Stimulated activated CD4-positive, alpha-beta T cell treated with anti-CD3 and anti-CD28 coated beads, Interleukin-1b, Interleukin-23, amount 100 ng/mL, for 24 hours (primary cell): ENCODE measurements around the gene FSHB.
A peak's percentile ranks its signal among the peaks of the same experiment; 100 is the strongest.
"Not testable (repeated sequence)": the region's sequence is repeated elsewhere in the genome, so short reads cannot be mapped to it uniquely, and the experiment has no call there.

ENCODE experiments used
- DNase-seq, 4 experiments: peaks; one replicate each; pipeline ENCODE4 v3.0.0-alpha.2; 2020; ENCODE audit warnings: low read depth in 4 of 4, low spot score in 1 of 4

The FSHB gene

DNA sequence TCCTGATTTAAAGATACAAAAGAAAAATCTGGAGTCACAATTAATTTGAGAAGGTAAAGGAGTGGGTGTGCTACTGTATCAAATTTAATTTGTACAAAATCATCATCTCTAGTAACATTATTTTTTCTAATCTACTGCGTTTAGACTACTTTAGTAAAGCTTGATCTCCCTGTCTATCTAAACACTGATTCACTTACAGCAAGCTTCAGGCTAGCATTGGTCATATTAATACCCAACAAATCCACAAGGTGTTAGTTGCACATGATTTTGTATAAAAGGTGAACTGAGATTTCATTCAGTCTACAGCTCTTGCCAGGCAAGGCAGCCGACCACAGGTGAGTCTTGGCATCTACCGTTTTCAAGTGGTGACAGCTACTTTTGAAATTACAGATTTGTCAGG is at the start of gene FSHB:
Gene FSHB (plus strand): TSS at position 301 of the 400 bp plus-strand sequence. CDS start 889 bp downstream, outside the sequence.
- no peak for DNase-seq

DNA sequence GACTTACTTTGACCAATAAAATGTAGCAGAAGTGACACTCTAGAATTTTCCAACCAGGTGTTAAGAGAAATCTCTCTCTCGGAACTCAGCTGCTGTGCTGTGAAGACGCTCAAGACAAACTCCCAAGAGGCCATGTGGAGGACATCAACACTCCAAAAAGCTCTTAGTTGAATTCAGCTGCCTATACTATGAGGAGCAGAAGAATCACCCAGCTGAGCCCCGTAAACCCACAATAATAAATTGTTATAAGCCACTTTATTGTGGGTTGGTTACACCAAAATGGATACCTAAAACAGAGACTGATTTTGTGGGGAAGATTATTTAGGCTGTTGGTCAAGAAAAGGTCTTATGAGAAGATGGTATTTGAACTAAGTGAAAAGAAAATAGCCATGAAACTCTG is 44.1 kb upstream of the FSHB start:
- no peak for DNase-seq

DNA sequence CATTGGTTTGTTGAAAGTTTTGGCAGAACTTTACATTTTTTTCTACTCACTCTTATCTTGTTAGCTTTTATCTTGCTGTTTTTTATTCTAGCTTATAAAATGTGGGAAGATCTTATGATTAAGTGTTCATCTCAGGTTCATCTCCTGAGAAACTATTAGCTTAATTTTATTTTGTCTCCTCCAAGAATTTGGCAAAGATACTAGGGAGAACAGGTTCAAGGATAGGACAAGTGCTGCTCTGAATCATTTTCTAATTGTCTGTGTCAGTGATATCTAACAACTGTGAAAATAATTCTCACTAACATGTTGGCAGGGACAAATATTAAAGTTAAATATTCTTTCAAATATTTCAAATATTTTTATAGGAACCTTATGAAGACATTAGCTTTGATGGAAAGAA is 38.2 kb upstream of the FSHB start:
- no peak for DNase-seq

DNA sequence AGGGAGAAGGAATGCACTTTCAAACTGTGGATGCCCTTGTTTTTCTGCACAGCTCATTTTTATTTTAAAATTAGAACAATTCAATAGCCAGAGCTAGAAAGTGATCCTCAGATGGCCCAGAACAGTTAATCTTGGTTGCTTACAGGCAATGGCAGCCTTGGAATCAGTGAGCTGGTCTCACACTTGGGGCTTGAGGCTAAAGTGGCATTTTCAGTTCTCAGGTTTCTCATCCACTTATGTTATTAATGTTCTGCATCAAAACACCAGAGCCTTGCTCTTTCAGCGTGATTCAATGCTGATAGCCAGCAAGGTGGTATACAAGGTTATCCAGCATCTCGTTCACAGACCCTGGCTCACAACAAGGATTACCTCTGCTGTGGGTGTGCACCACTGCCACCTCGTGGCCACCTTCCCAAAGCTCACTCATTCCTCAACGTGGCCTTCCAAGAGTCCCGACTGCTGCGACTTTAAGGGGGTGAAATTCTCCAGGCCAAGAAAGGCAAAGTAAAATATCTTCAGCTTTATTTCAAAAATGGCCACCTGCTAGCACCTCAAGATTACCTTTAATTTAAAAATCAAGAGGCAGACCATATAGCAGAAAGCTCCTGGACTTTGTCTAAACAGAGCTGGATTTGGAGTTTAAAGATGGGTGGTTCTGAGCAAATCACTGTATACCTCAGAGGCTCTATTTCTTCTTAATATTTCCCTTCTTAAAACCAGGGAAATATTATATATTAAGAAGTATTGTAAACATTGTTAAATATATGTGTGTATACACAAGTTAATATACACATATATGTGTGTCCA is 34.2 kb upstream of the FSHB start:
- DNase-seq: peak; percentile 0 to 8 (median 1)

DNA sequence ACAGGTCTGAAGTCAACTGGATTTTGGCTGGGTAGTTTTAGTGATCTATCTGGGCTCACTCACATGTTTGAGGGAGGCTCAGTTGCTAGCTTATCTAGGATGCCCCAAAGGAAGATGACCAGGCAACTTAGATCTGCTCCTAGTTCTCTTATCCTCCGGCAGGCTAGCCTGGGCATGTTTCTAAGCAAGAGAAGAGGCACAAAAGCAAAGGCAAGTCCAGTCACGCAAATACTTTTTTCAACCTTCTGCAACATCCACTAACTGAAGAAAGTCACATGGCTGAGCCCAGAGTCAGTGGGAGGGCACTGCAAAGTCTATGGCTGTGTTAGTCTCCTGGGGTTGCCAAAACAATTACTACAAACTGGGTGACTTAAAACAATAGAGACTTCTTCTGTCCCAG is 32.9 kb upstream of the FSHB start:
- DNase-seq: no peak

DNA sequence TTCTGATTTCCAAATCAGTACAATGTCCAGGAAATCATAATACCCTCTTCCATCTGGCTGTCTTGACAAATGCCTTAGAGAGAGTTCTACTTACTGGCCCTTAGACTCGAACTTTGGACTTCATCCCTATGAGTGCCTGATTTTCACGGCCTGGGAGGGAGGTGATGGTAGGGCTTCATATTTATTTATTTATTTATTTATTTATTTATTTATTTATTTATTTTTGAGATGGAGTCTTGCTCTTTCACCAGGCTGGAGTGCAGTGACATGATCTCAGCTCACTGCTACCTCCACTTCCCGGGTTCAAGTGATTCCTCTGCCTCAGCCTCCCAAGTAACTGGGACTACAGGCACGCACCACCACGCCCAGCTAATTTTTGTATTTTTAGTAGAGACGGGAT is 27.8 kb upstream of the FSHB start:
- not testable (repeated sequence) for DNase-seq

DNA sequence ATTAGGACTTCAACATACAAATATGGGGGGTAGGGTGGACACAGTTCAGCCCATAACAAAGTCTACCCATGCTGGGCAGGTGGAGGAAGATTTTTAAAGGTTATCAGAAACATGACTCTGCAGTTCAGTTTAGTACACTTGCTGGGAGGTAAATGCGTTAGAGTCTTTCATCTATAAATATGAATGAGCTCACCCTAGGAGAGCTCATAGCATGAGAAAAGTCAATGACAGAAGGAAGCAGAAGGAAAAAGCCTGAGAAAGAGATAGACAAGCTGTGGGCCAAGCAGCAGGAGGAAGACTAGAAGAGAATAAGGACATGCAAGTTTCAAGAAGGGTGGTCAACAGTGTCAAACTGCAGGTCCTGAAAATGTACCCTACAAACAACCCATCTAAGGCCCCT is 27.0 kb upstream of the FSHB start:
- DNase-seq: no peak

DNA sequence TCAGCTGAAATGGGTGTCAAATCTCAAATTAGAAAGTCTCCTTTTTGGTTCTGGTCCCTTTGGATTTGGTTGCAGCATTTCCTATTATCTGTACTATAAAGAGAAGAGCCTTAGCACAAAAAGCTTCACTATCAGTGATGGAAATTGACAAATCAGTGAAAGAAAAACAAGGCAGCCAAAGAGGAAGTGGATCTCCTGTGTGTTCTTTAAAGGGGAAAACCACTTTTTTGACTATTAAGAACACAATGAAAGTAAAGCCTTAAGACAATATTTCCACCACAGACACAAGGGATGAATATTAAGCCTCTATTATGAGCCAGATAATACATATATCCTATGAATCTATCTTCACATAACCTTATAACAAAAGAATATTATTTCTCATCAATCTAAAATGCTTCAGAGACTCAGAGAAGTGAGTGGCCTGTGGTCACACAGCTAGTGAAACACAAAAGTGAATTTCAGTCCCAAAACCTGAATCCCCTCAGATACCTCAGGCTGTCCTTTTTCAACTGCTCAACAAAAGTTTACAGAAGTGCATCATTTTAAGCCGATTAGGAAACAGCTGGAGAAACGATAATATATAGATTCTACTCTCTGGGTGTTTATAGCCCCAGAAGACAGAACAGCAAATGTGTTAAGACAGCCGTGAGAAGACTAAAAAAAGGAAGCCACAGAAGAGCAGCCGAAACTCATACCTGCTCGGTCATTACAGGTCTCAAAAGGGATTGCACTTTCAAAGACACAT is 24.4 kb upstream of the FSHB start:
- no peak for DNase-seq

DNA sequence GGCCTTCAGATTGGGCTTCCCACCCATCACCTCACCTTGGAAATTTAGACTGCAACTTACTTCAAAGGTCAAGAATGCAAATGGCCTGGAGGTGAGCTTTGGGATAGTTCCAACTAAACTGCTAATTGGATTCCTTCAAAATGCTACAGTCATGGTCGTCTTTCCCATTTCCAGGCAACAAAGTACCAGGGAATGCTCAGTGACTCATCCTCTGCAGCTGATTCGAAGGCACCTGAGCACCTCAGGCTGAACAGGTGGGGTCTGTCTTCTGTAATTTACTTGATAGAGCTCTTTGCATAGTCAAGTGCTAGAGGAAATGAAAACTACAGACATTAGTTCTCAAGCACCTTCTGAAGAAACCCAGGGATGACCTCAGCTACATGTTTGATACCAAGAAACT is 20.5 kb upstream of the FSHB start:
- DNase-seq: no peak

DNA sequence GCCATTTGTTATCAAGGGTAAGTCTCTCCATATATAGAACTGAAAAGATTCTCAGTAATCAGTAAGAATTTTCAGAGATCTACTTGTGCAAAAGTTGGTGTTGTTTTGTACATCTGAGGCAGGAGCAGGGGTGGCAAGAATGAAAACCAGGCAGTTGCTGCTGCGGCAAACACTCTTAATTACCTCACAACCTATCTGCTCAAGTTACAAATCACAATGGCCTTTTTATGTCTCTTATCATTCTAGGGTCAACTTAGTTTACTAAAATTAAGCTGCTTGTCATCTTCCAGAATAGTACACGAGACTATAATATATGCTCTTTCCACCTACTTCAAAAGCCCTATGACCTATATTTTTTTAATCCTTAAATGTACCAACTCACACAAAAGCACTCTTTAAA is 14.3 kb upstream of the FSHB start:
- no peak for DNase-seq

DNA sequence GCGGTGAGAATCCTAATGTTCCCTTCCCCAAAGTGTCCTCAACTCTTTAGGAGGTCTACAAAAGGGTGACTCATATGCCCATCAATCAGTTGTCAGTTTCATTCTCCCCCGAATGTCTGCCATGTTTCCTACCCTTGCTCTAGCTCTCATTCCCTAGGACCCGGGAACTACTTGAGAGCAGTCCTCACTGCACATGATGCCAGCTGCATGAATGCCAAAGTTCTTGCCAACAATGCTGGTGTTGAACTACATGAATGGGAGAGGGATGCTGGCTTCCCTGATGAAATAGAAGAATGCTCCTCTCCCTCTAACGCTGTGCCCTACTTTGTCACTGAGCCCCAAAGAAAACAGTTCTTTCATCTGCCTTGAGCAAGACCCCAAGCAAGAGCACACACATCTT is 12.5 kb upstream of the FSHB start:
- no peak for DNase-seq

DNA sequence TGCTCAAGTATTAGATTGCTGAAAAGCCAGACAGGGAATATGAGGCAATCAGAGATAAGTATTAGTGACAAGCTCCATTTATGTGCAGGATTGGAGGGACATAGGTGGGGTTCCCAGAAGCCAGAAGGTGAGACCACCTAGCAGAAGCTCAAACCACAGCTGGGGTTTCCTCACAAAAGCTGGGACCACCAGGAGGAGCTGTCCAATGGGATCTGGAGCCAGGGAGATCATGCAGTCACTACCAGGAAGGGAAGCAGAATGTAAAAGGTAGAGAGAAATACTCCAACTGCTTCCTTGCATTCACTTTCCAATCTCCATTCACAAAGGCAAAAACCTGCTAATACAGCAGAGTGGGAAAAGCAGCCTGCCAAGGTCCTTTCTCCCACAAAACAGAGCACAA is 5.2 kb upstream of the FSHB start:
- no peak for DNase-seq

DNA sequence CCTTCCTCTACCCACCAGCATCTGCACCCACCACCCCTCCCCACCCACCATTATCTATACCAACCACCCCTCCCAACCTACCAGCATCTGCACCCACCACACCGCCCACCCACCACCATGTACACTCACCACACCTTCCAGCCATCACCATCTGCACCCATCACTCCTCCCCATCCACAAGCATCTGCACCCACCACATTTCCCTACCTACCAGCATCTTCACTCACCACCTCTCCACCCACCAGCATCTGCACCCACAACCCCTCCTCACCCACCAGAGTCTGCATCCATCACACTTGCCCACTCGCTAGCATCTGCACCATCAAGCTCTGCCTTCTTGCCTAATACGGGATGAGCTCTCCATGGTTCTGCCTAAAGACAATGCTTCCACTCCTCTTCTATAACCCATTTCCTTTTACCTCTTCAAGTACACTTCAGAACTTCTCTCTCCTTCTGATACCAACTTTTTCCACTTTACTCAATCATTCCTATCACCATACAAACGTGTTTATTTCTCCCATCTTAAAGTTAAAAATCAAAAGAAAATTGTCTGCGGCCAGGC is 2.4 kb upstream of the FSHB start:
- no peak for DNase-seq

DNA sequence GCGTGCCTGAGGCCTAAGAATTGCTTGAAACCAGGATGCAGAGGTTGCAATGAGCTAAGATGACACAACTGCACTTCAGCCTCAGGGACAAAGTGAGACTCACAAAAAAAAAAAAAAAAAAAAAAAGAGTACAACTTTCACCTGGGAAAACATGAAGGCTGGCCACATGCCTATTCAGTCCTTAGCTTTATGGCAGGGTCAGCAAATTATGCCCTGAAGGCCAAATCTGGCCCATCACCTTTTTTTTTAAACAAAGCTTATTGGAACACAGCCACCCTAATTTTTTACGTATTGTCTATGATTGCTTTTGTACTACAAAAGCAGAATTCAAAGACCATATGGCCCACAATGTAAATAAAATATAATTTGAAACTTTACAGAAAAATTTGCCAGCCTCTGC is 8.2 kb downstream of the FSHB start:
- no peak for DNase-seq

DNA sequence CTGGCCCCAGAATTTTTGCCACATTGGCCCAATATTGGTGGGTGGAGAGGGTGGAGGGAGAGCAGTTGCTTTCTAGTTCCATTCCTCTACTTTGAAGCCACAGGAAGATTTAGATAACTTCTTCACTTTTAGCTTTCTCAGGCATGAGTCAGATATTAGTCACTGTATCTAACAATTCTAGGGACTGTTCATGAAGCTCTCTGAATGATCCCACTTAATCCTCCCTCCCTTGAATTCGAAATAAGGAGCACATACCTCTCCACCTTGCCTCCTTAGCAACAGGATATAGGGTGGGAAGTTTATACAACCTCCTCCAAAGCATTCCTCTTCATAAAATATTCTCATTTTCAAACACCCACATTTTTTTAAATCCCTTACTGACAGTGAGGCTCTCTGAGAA is 13.5 kb downstream of the FSHB start:
- DNase-seq: no peak

DNA sequence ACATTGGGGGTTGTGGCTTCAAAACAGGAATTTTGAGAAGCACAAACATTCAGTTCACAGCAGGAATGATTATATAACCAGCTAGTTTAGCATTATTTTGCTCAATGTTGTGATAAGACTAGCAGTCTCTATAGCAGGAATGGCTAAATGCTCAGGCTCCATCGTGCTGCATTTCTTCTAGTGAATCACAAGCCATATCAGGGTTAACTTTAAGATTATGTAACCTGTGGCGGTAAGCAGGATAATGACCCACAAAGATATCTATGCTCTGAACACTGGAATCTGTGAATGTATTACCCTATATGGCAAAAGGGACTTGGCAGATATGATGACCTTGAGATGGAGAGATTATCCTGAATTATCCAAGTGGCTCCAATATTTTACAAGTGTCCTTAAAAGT is 14.8 kb downstream of the FSHB start:
- DNase-seq: no peak

DNA sequence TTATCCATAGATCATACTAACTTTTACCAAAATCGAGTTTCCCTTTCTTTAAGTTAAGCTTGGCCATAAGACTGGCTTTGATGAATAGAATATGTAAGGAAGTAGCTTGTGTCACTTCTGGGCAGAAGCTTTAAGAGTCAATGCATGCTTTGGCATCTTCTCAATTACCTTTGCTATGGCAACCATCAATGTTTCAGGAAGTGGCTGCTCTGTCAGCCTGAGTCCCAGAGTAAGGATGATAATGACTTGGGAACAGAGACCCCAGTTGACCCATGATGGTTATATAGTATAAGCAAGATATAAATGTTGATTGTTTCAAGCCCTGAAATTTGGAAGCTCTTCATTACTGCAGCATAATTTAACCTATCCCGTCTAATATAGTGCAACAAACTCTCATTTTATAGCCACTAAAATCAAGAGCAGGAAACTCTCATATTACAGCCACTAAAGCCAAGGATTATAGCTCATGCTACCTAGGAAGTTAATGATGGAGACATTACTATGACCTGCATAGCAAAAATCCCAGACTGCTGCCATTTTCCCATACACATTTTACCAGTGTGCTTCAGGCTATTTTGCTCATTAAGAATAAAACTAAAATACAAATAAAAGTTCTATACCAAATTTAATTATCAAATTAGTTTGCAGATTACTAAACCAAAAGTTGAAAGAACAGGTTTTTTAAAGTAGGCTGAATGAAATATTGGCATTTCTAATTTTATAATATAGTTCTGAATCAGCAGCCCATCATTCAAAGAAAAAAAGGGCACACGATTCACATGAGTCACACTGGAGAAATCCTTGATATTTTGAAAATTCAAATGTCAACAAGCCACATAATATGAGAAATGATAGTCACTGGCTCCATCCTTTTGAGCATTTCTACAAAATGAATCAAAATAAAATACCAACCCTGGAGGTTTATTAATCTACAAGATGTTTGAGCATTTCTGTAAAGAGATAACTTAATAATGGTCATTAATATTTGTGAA is 23.8 kb downstream of the FSHB start:
- DNase-seq: no peak

DNA sequence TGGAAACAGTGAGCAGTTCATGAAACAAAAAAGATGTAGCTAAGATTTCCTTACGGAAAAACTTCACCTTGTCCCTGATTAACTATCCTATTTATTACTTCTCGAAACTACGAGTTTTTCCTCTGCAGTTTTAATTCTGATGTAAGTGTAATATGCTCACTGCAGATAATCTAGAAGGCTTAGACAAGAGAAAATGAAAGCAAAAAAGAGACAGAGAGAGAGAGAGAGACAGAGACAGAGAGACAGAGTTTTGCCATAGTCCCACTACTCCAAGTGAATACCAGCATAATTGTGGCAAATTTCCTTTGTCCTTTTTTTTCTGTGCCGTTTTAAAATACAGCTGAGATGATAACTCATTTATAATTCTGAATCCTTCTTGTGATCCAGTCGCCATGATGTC is 24.8 kb downstream of the FSHB start:
- DNase-seq: no peak

DNA sequence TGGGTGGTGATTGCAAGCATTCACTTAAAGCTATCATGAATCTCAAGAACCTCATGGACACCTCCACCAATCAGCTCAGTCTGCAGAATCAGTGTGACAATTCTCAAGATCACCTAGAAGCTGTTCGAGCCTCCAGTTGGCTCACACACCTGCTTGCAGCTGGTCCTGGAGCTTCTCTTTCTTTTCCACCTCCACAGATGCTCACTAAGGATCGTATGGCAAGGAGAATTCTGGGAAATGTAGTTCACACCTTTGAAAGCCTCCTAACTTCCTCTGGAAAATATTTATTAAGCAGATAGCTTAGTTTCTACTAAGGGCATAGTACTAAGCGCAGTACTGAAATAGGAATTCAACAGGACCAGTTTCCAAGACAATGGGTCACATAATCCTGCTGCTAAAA is 26.2 kb downstream of the FSHB start:
- DNase-seq: no peak

DNA sequence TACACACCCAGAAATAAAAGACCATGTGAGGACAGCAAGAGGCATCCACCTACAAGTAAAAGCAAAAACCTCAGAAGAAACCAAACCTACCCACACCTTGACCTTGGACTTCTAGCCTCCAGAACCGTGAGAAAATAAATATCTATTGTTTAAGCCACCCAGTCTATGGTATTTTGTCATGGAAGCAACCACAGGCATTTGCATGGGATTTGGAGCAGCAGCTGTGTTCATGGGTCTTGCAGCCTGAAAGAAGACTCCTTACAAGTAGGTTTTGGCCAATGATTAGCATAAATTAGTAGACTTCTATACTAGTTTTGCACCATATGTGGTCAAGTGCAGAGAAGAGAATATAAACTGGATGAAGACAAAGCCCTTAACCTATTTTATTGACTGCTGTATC is 27.9 kb downstream of the FSHB start:
- DNase-seq: no peak

DNA sequence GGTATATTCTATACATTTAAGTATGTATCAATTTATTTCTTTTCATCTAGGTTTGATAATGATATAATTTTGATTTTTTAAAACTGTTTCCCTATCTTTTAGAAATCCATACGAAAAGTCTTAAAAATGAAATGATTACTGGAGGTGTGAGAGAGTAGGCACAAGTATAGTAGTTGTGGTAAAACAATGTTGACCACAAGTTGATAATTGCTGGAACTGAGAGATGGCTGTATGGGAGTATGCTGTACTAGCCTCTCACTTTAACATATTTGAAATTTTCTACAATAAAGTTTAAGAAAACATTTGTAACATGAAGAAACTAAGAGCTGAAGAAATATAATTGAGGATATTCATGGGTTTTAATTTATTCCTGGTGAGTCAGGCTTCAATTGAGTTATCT is 30.0 kb downstream of the FSHB start:
- no peak for DNase-seq
